HL-60 (cell line): Measurements from ENCODE around the gene TTC9C.

Source experiments
- DNase-seq, 2 experiments: peaks; one replicate each; pipeline ENCODE4 v3.0.0-alpha.2; 2010 to 2020; ENCODE audit warnings: low read depth in 1 of 2, low spot score in 1 of 2
- H3K27ac ChIP-seq: fragments of 250-450 bp; sonication (Bioruptor Pico); replicated peaks from 2 replicates; pipeline ENCODE4 v1.5.1; 2020; ENCODE audit warnings: mild to moderate bottlenecking, moderate library complexity
- H3K27me3 ChIP-seq: fragments of 250-450 bp; sonication (Bioruptor Pico); 2 replicates; pipeline ENCODE4 v1.5.1; 2021; ENCODE audit warnings: mild to moderate bottlenecking, moderate library complexity; ENCODE audit not compliant: insufficient read depth, poor library complexity, severe bottlenecking
- H3K4me3 ChIP-seq: replicated peaks from 2 replicates; pipeline ENCODE4 v1.5.1; 2011; ENCODE audit warnings: mild to moderate bottlenecking, control low read depth, low read length; ENCODE audit not compliant: insufficient read depth
- GABPA ChIP-seq: IDR thresholded peaks from 2 replicates; pipeline ENCODE4 v1.6.1; 2012; ENCODE audit warnings: low read depth
- POLR2AphosphoS5 ChIP-seq: IDR thresholded peaks from 2 replicates; pipeline ENCODE4 v1.6.1; 2012; ENCODE audit warnings: low read depth
- SPI1 ChIP-seq: IDR thresholded peaks from 2 replicates; pipeline ENCODE4 v1.6.1; 2012; ENCODE audit warnings: low read depth, mild to moderate bottlenecking, borderline replicate concordance
- TF ChIP-seq, protein P1 (sequence below): IDR thresholded peaks from 2 replicates; pipeline ENCODE4 v1.6.1; 2012; ENCODE audit warnings: low read depth; ENCODE audit not compliant: insufficient replicate concordance
- TF ChIP-seq, protein P2 (sequence below): IDR thresholded peaks from one replicate; pipeline ENCODE4 v1.5.1; 2011; ENCODE audit warnings: low read length, control low read depth, inconsistent platforms; ENCODE audit not compliant: insufficient read depth

The TTC9C gene

DNA sequence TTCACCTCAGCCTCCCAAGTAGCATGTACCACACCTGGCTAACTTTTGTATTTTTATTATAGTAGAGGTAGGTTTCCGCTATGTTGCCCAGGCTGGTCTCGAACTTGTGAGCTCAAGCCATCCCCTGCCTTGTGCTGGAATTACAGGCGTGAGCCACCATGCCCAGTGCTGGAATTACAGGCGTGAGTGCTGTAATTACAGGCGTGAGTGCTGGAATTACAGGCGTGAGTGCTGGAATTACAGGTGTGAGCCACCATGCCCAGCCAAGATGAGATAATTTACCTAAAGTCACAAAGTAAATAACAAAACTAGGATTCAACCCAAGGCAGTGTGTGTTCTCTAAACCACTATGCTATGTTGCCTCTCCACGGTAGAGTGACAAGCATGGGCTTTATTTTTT lies 45.8 kb upstream of the TTC9C start:
- no peak overlapping the region for H3K4me3 ChIP-seq
- TF ChIP-seq, protein P1, sequence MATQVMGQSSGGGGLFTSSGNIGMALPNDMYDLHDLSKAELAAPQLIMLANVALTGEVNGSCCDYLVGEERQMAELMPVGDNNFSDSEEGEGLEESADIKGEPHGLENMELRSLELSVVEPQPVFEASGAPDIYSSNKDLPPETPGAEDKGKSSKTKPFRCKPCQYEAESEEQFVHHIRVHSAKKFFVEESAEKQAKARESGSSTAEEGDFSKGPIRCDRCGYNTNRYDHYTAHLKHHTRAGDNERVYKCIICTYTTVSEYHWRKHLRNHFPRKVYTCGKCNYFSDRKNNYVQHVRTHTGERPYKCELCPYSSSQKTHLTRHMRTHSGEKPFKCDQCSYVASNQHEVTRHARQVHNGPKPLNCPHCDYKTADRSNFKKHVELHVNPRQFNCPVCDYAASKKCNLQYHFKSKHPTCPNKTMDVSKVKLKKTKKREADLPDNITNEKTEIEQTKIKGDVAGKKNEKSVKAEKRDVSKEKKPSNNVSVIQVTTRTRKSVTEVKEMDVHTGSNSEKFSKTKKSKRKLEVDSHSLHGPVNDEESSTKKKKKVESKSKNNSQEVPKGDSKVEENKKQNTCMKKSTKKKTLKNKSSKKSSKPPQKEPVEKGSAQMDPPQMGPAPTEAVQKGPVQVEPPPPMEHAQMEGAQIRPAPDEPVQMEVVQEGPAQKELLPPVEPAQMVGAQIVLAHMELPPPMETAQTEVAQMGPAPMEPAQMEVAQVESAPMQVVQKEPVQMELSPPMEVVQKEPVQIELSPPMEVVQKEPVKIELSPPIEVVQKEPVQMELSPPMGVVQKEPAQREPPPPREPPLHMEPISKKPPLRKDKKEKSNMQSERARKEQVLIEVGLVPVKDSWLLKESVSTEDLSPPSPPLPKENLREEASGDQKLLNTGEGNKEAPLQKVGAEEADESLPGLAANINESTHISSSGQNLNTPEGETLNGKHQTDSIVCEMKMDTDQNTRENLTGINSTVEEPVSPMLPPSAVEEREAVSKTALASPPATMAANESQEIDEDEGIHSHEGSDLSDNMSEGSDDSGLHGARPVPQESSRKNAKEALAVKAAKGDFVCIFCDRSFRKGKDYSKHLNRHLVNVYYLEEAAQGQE = no peak
- TF ChIP-seq, protein P2, sequence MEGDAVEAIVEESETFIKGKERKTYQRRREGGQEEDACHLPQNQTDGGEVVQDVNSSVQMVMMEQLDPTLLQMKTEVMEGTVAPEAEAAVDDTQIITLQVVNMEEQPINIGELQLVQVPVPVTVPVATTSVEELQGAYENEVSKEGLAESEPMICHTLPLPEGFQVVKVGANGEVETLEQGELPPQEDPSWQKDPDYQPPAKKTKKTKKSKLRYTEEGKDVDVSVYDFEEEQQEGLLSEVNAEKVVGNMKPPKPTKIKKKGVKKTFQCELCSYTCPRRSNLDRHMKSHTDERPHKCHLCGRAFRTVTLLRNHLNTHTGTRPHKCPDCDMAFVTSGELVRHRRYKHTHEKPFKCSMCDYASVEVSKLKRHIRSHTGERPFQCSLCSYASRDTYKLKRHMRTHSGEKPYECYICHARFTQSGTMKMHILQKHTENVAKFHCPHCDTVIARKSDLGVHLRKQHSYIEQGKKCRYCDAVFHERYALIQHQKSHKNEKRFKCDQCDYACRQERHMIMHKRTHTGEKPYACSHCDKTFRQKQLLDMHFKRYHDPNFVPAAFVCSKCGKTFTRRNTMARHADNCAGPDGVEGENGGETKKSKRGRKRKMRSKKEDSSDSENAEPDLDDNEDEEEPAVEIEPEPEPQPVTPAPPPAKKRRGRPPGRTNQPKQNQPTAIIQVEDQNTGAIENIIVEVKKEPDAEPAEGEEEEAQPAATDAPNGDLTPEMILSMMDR = no peak
- TF ChIP-seq GABPA = no peak
- no peak for DNase-seq
- no peaks in the 10 kb centered on the region for H3K27me3 ChIP-seq
- no peak overlapping the region for H3K27ac ChIP-seq

DNA sequence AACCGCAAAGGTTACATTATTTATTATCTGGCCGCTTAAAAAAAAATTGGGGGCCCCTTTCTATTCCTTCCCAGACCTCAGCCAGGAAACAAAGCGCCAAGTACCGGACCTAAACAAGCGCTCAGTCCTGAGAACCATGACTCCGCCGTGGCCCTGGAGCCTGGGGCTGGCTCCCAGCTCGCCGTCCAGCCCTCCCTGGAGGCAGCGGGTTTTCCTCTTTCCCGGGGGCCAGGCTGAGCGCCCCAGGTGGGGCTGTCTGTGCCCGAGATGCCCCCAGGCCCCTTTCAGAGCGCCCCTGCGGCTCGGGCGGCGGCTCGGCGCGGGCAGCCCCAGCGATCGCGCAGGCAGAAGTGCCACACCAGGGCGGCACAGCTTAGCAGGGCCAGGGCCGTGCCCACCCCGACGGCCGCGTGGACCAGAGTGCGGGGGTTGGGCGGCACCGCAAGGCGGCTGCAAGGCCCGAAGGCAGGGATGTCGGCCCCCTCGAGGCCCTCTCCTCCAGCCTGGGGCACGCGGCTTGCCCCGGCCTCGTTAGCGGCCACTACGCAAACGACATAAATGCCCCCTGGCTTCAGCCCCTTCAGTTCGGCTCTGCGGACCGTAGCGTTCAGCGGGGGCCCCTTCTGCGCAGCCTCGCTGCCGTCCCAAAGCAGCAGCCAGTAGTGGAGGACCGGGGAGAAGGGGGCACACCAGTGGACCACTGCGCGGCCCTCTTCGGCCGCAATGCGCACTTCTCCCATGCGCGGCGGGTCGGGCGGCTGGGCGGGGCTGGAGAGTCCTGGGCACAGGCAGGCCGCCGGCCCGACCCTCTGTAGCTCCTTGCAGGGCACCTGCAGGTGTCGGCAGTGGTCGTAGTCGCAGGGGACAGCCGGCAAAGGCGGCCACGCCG lies 40.5 kb upstream of the TTC9C start:
- no peak overlapping the region for H3K4me3 ChIP-seq
- TF ChIP-seq POLR2AphosphoS5 = no peak
- TF ChIP-seq, protein P1 = no peak
- no peak for TF ChIP-seq SPI1
- no peak for TF ChIP-seq GABPA
- TF ChIP-seq, protein P2 = no peak

DNA sequence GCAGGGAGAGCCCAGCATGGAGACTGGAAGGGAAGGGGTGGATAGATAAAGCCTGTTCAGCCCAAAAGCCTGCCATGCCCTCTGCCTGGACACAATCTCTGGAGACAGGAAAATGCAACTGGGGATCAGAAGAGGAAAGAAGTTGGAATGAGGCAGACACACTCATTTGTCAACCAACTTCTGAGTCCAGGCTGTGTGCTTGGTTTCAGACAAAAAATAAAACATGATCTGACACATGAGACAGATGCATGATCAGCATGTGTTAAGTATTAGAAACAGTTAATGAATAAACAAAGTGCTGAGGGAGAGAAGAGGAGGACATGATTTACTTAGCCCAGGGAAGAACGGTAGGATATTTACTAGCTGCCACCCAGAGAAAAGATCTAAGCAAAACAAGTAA lies 39.8 kb upstream of the TTC9C start:
- no peaks in the 10 kb centered on the region for H3K27me3 ChIP-seq
- H3K27ac ChIP-seq = no peak overlapping the region
- H3K4me3 ChIP-seq = no peak overlapping the region
- no peak for DNase-seq
- no peak for TF ChIP-seq SPI1
- TF ChIP-seq POLR2AphosphoS5 = no peak
- TF ChIP-seq GABPA = no peak
- TF ChIP-seq, protein P2 = no peak
- TF ChIP-seq, protein P1 = no peak

More for the DNA sequence above, 40.5 kb upstream of the TTC9C start:
- Histone ChIP-seq H3K27ac (no peak overlapping the region), H3K27me3 (no peaks in the 10 kb centered on the region)
- DNase-seq = no peak
